ENCODE results near the gene ZIM2.
"Not testable (repeated sequence)": the region's sequence is repeated elsewhere in the genome, so short reads cannot be mapped to it uniquely, and the experiment has no call there.

Gene ZIM2

DNA sequence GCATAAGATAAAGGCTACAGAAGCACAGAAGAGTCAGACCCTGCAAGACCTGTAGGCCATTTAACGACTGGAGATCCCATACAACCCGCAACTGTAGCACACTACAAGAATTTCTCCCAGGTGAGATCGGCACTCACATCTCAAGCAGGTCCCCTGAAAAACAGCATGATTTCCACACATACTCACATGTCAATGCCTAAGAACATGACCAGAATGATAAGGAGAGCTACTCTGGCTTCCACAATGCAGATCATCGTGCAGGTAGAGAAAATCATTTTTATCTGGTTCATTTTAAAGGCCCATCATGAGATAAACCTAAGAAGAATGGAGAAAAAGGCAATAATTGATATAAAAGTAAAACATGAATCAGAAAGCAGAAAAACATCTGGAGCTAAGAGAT lies 17.5 kb upstream of the ZIM2 start:
- H3K4me3 ChIP-seq (ENCODE audit: low read depth, low read length): no peak overlapping the region
- TF ChIP-seq, protein P1, sequence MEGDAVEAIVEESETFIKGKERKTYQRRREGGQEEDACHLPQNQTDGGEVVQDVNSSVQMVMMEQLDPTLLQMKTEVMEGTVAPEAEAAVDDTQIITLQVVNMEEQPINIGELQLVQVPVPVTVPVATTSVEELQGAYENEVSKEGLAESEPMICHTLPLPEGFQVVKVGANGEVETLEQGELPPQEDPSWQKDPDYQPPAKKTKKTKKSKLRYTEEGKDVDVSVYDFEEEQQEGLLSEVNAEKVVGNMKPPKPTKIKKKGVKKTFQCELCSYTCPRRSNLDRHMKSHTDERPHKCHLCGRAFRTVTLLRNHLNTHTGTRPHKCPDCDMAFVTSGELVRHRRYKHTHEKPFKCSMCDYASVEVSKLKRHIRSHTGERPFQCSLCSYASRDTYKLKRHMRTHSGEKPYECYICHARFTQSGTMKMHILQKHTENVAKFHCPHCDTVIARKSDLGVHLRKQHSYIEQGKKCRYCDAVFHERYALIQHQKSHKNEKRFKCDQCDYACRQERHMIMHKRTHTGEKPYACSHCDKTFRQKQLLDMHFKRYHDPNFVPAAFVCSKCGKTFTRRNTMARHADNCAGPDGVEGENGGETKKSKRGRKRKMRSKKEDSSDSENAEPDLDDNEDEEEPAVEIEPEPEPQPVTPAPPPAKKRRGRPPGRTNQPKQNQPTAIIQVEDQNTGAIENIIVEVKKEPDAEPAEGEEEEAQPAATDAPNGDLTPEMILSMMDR (IDR thresholded peaks at IDR 0.05; ENCODE audit: borderline replicate concordance, insufficient read depth, low read depth, low read length): no peak

DNA sequence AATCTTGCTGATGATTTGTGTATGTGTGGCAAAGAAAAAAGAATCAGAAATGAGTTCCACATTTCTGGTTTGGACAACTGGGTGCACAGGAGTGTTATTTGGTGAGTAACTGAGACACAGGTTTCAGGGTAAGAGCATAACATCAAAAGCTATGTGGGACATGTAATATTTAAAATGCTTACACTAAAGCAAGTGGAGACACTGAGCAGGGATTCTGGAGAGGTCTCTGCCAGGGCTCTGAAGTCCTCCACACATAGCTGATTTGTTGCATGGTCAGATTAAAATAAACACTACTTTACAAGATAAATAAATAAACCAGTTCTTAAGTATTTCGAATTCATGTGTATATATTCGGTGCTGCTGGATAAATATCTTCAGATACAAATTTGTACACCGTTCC lies 16.3 kb upstream of the ZIM2 start:
- TF ChIP-seq, protein P1 (IDR thresholded peaks at IDR 0.05; ENCODE audit: borderline replicate concordance, insufficient read depth, low read depth, low read length): no peak
- no peak overlapping the region for H3K4me3 ChIP-seq (ENCODE audit: low read depth, low read length)

DNA sequence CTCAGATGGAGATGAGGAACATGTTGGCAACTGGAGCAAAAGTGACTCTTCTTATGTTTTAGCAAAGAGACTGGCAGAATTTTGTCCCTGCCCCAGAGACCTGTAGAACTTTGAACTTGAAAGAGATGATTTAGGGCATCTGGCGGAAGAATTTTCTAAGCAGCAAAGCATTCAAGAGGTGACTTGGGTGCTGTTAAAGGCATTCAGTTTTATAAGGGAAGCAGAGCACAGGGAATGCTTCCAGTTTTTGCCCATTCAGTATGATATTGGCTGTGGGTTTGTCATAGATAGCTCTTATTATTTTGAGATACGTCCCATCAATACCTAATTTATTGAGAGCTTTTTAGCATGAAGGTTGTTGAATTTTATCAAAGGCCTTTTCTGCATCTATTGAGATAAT lies 11.8 kb upstream of the ZIM2 start:
- H3K4me3 ChIP-seq (ENCODE audit: low read depth, low read length): not testable (repeated sequence)

DNA sequence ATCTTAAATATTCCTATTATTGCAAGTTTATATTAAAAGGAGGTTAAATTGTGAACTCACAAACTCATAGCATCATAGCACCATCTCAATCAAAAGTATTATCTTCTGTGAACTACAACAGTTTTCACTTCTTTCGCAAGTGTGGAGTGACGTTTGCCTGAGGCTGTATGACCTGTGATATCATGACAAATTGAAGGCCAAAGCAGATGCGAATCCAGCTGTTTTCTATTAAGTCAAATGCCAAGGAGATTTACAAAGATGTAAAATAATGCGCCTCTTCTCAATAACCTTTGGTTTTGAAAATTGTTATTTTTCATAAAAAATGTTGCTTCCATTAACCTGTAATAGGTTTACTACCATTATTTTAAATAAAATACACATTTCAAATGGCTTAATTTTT lies 7.6 kb upstream of the ZIM2 start:
- H3K4me3 ChIP-seq (ENCODE audit: low read depth, low read length): no peak overlapping the region
- TF ChIP-seq, protein P1 (IDR thresholded peaks at IDR 0.05; ENCODE audit: borderline replicate concordance, insufficient read depth, low read depth, low read length): no peak

DNA sequence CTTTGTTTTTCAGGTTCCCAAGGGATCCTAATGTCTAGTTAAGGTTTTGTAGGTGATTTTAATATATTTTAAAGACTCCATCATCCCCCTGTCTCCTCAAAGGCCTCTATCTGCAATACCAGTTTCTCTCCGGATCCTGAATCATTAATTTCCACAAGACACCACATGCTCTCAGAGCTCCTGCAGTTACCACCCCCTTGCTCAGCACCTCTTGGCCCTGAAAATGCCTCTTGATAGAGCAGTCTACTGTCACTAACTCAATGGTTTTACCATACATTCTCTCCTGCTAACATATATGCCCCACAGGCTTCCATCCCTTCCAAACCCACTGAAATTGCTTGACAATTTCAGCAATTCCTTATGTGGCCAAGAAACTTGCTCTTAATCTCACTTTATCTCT lies 1.9 kb upstream of the ZIM2 start:
- H3K4me3 ChIP-seq (ENCODE audit: low read depth, low read length): no peak overlapping the region
- TF ChIP-seq, protein P1 (IDR thresholded peaks at IDR 0.05; ENCODE audit: borderline replicate concordance, insufficient read depth, low read depth, low read length): no peak

DNA sequence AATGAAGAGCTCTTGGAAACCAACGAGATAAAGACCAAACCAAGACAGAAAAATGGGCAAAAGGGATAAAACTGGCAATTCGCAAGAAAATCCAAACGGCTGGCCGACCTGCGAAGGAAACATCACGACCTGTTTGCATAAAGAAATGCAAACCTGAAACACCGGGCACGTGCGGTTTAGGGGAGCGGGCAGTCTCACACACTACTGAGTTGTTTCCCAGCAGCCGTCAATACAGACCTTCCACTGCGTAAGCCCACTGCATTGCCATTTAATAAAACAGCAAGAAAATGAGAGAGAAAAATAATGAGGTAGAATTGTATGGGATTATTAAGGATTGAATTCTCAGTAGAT lies 642 bp upstream of the ZIM2 start:
- TF ChIP-seq, protein P1 (IDR thresholded peaks at IDR 0.05; ENCODE audit: borderline replicate concordance, insufficient read depth, low read depth, low read length): no peak
- no peak overlapping the region for H3K4me3 ChIP-seq (ENCODE audit: low read depth, low read length)

DNA sequence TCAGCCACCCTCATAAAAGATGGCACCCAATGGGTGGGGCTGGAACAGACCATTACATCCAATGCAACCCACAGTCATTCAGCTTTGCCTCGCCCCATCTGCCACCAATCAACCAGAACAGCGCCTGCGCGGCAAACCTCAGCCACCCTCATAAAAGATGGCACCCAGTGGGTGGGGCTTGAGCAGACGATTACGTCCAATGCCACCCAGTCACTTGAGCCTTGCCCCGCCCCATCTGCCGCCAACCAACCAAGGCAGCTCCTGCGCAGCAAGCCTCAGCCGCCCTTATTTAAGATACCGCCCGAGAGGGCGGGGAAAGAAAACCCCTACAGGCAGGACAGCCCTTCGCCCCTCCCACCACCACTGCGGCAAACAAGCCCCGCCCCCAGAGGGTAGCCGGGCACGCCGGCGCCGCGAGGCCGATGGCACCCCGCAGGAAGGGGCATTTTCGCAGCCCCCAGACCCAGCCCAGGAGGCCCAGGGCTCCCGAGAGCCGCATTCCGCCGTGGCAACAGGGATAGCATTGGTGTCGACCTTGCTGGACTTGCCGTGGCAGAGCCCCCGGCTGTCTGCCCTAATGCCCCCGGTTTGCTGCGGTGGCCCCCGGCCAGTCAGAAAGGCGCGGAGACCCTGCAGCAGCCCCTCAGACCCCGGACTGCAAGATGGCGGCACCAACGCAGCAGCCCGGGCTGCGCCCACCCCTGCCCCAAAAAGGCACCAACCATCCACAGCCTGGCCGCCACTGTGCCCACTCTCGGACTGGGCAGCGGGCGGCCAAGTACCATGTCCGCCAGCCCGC lies 675 bp downstream of the ZIM2 start:
- no peak overlapping the region for H3K4me3 ChIP-seq (ENCODE audit: low read depth, low read length)

More for the DNA sequence above, 675 bp downstream of the ZIM2 start:
- TF ChIP-seq, protein P1 (IDR thresholded peaks at IDR 0.05; ENCODE audit: borderline replicate concordance, insufficient read depth, low read depth, low read length): no peak

All from GM12875 (cell line).